ENCODE measurements around the gene BLOC1S6. TPM values are rescaled to one million over a fixed set of nuclear protein-coding genes. Genes with fewer than 3 reads are reported as not detected.

Gene BLOC1S6
- total and polyA plus RNA-seq, 2 of the 13 experiments (the other 11 are each of a cell fraction or from before 2014, with no cell fraction given): 11.8 to 44.3 TPM

DNA sequence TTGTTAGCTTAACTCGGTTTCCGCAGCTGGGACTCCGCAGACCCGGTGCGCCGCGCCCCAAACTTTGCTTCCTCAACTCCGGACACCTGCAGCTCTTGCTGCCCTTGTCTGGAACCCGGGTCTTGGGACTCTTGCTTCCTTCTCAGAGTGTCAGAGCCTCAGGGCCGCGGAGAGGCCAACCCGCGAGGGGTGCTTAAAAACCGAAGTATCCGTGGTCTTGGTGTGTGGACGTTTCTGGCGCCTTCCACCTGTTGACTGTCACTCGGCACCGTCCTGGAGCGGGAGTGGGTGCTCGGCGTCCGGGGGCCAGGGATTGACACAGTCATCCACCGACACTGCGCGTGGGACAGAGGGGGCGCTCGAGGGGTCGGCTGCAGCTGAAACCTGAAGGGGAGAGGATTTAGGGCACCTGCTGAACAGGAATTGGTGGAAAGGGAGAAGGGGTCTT lies 48.0 kb downstream of the BLOC1S6 start (continued):
- TF ChIP-seq ZNF562 (CRISPR knock-in tag; IDR thresholded peaks at IDR 0.05; ENCODE audit: borderline replicate concordance) (no peak), ZNF264 (CRISPR knock-in tag; IDR thresholded peaks at IDR 0.05) (no peak), FOXA1 (IDR thresholded peaks at IDR 0.05) (no peak), FOXA1 (CRISPR knock-in tag; IDR thresholded peaks at IDR 0.05) (peak; percentile 50), MBNL3 (CRISPR knock-in tag; conservative IDR thresholded peaks at IDR 0.05) (no peak), JUNB (CRISPR knock-in tag; IDR thresholded peaks at IDR 0.05; ENCODE audit: borderline replicate concordance) (no peak), RXRB (CRISPR knock-in tag; IDR thresholded peaks at IDR 0.05; ENCODE audit: borderline replicate concordance) (no peak), ZNF768 (CRISPR knock-in tag; IDR thresholded peaks at IDR 0.05) (no peak; the same call in 1 of the 2 replicates), HOXA5 (CRISPR knock-in tag; IDR thresholded peaks at IDR 0.05) (0 out of 2 replicates have a peak, but pooled peaks have one; percentile 35), MEF2D (CRISPR knock-in tag; IDR thresholded peaks at IDR 0.05) (no peak), GATAD2A (CRISPR knock-in tag; IDR thresholded peaks at IDR 0.05) (peak; percentile 27; the same call in 1 of the 2 replicates), ZNF816 (CRISPR knock-in tag; IDR thresholded peaks at IDR 0.05; ENCODE audit: borderline replicate concordance) (0 out of 2 replicates have a peak, but pooled peaks have one; percentile 30), ZNF501 (CRISPR knock-in tag; IDR thresholded peaks at IDR 0.05) (peak; percentile 48), NFKBIZ (CRISPR knock-in tag; IDR thresholded peaks at IDR 0.05) (0 out of 2 replicates have a peak, but pooled peaks have one; percentile 55), SAP130 (CRISPR knock-in tag; IDR thresholded peaks at IDR 0.05; ENCODE audit: low read depth) (peak; percentile 47; the same call in 1 of the 2 replicates), ZNF317 (CRISPR knock-in tag; IDR thresholded peaks at IDR 0.05) (0 out of 2 replicates have a peak, but pooled peaks have one; percentile 16), ZNF670 (CRISPR knock-in tag; IDR thresholded peaks at IDR 0.05; ENCODE audit: borderline replicate concordance) (peak; percentile 30; the same call in 1 of the 2 replicates), ZNF570 (CRISPR knock-in tag; IDR thresholded peaks at IDR 0.05; ENCODE audit: borderline replicate concordance) (no peak), NFIB (CRISPR knock-in tag; IDR thresholded peaks at IDR 0.05; ENCODE audit: borderline replicate concordance) (no peak), CENPT (CRISPR knock-in tag; IDR thresholded peaks at IDR 0.05; ENCODE audit: low read depth) (no peak), NFRKB (IDR thresholded peaks at IDR 0.05) (no peak), HNRNPUL1 (IDR thresholded peaks at IDR 0.05; ENCODE audit: low read depth, low read length) (no peak)
- TF ChIP-seq, protein P1, sequence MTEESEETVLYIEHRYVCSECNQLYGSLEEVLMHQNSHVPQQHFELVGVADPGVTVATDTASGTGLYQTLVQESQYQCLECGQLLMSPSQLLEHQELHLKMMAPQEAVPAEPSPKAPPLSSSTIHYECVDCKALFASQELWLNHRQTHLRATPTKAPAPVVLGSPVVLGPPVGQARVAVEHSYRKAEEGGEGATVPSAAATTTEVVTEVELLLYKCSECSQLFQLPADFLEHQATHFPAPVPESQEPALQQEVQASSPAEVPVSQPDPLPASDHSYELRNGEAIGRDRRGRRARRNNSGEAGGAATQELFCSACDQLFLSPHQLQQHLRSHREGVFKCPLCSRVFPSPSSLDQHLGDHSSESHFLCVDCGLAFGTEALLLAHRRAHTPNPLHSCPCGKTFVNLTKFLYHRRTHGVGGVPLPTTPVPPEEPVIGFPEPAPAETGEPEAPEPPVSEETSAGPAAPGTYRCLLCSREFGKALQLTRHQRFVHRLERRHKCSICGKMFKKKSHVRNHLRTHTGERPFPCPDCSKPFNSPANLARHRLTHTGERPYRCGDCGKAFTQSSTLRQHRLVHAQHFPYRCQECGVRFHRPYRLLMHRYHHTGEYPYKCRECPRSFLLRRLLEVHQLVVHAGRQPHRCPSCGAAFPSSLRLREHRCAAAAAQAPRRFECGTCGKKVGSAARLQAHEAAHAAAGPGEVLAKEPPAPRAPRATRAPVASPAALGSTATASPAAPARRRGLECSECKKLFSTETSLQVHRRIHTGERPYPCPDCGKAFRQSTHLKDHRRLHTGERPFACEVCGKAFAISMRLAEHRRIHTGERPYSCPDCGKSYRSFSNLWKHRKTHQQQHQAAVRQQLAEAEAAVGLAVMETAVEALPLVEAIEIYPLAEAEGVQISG (CRISPR knock-in tag; IDR thresholded peaks at IDR 0.05): no peak
- TF ChIP-seq, protein P2, sequence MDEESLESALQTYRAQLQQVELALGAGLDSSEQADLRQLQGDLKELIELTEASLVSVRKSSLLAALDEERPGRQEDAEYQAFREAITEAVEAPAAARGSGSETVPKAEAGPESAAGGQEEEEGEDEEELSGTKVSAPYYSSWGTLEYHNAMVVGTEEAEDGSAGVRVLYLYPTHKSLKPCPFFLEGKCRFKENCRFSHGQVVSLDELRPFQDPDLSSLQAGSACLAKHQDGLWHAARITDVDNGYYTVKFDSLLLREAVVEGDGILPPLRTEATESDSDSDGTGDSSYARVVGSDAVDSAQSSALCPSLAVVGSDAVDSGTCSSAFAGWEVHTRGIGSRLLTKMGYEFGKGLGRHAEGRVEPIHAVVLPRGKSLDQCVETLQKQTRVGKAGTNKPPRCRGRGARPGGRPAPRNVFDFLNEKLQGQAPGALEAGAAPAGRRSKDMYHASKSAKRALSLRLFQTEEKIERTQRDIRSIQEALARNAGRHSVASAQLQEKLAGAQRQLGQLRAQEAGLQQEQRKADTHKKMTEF (CRISPR knock-in tag; IDR thresholded peaks at IDR 0.05): 0 out of 2 replicates have a peak, but pooled peaks have one; percentile 7
- TF ChIP-seq, protein P3, sequence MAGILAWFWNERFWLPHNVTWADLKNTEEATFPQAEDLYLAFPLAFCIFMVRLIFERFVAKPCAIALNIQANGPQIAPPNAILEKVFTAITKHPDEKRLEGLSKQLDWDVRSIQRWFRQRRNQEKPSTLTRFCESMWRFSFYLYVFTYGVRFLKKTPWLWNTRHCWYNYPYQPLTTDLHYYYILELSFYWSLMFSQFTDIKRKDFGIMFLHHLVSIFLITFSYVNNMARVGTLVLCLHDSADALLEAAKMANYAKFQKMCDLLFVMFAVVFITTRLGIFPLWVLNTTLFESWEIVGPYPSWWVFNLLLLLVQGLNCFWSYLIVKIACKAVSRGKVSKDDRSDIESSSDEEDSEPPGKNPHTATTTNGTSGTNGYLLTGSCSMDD (CRISPR knock-in tag; IDR thresholded peaks at IDR 0.05): no peak
- TF ChIP-seq, protein P4, sequence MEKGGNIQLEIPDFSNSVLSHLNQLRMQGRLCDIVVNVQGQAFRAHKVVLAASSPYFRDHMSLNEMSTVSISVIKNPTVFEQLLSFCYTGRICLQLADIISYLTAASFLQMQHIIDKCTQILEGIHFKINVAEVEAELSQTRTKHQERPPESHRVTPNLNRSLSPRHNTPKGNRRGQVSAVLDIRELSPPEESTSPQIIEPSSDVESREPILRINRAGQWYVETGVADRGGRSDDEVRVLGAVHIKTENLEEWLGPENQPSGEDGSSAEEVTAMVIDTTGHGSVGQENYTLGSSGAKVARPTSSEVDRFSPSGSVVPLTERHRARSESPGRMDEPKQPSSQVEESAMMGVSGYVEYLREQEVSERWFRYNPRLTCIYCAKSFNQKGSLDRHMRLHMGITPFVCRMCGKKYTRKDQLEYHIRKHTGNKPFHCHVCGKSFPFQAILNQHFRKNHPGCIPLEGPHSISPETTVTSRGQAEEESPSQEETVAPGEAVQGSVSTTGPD (CRISPR knock-in tag; IDR thresholded peaks at IDR 0.05): 0 out of 2 replicates have a peak, but pooled peaks have one; percentile 12

All from HepG2 (cell line).